Uterus (tissue), 4 donors: ENCODE measurements around the gene C16orf89. TPM values are rescaled to one million over a fixed set of nuclear protein-coding genes. Genes with fewer than 3 reads are reported as not detected.

Source experiments
- DNase-seq, 2 donors: peaks; one replicate each; pipeline ENCODE4 v3.0.0-alpha.2; 2019 to 2020
- H3K27ac ChIP-seq, 2 donors: fragments of 200-600 bp; sonication (generic); 1 replicate in 1 of 2; 2 replicates in 1 of 2; pipeline ENCODE4 v1.5.1; 2016 to 2018
- H3K27me3 ChIP-seq, 2 donors: fragments of 200-600 bp; sonication (generic); one replicate each; pipeline ENCODE4 v1.5.1; 2018 to 2019; ENCODE audit warnings: control low read depth in 1 of 2
- H3K36me3 ChIP-seq, 2 donors: fragments of 200-600 bp; sonication (generic); one replicate each; pipeline ENCODE4 v1.5.1; 2019; ENCODE audit warnings: control low read depth in 1 of 2
- H3K4me1 ChIP-seq, 2 donors: fragments of 200-600 bp; sonication (generic); one replicate each; pipeline ENCODE4 v1.5.1; 2018 to 2019; ENCODE audit warnings: control low read depth in 1 of 2
- H3K4me3 ChIP-seq, 2 donors: fragments of 200-600 bp; sonication (generic); 1 replicate in 1 of 2; 2 replicates in 1 of 2; pipeline ENCODE4 v1.5.1; 2018 to 2019; ENCODE audit warnings: mild to moderate bottlenecking in 1 of 2
- H3K9me3 ChIP-seq, 2 donors: fragments of 200-600 bp; sonication (generic); one replicate each; pipeline ENCODE4 v1.5.1; 2019; ENCODE audit warnings: control low read depth in 1 of 2
- CTCF ChIP-seq, 4 experiments: fragments of 200-600 bp in 2 of 4; fragments of 450-650 bp in 2 of 4; sonication (generic) in 2 of 4; IDR thresholded peaks; one replicate each; pipeline ENCODE4 v1.5.1; 2016 to 2019; ENCODE audit warnings: antibody characterized with exemption in 4 of 4, mild to moderate bottlenecking in 2 of 4, moderate library complexity in 1 of 4
- POLR2A ChIP-seq, 2 donors: fragments of 450-650 bp; IDR thresholded peaks; one replicate each; pipeline ENCODE4 v1.6.1; 2016; ENCODE audit warnings: antibody characterized with exemption in 2 of 2, mild to moderate bottlenecking in 1 of 2, moderate library complexity in 1 of 2
- intact Hi-C: fragments of 100-400 bp; cut with DNase I; formaldehyde crosslinking; loops from one replicate; pipeline ENCODE4 v1.15.1; 2023; ENCODE audit warnings: low total_unique reads
- total RNA-seq, 4 donors: library from RNA; depleted of rRNA in 3 of 4; stranded (reverse); fragments of >200 nt in 3 of 4; gene quantifications; one replicate each; pipeline versions ENCODE4 v1.1.0 to v1.2.4, GENCODE V29; 2014 to 2023
- donor health status: DM: yes; HTN: yes; CAD: no.

The C16orf89 gene
- total RNA-seq, 4 donors from 2014 or later, result 0.76 to 13.1 (median 1.1) TPM; not detected in 1

- Histone ChIP-seq H3K9me3 (no peaks in the 10 kb centered on the region), H3K36me3 (no peaks in the 10 kb centered on the region), H3K27ac (peak overlapping the region; percentile 75 to 79), H3K4me1 (no peaks in the 10 kb centered on the region), H3K4me3 (peak overlapping the region; percentile 56 to 75), H3K27me3 (no peaks in the 10 kb centered on the region)
- no peak for TF ChIP-seq CTCF (IDR thresholded peaks at IDR 0.05)
- no peak for TF ChIP-seq POLR2A (IDR thresholded peaks at IDR 0.05)
- DNase-seq, result no peak
- intact Hi-C loops, result no loop called here
Observed at GRCh38 chr16:5071341-5071680, 5.6 kb upstream of the C16orf89 start.

- Histone ChIP-seq H3K27me3 (no peaks in the 10 kb centered on the region), H3K9me3 (no peaks in the 10 kb centered on the region), H3K4me3 (no peak overlapping the region), H3K4me1 (no peaks in the 10 kb centered on the region), H3K27ac (peak overlapping the region; percentile 75 to 79), H3K36me3 (no peaks in the 10 kb centered on the region)
- TF ChIP-seq POLR2A (IDR thresholded peaks at IDR 0.05) (no peak), CTCF (IDR thresholded peaks at IDR 0.05) (no peak)
- DNase-seq, result no peak
- intact Hi-C loops, result no loop called here
Observed at GRCh38 chr16:5070431-5071186, 4.9 kb upstream of the C16orf89 start.

- no peaks in the 10 kb centered on the region for H3K9me3 ChIP-seq
- no peaks in the 10 kb centered on the region for H3K36me3 ChIP-seq
- H3K27ac ChIP-seq, result no peak overlapping the region
- no peaks in the 10 kb centered on the region for H3K27me3 ChIP-seq
- intact Hi-C loops, result no loop called here
- DNase-seq, result no peak
- no peak overlapping the region for H3K4me3 ChIP-seq
- no peak for TF ChIP-seq POLR2A (IDR thresholded peaks at IDR 0.05)
- no peak for TF ChIP-seq CTCF (IDR thresholded peaks at IDR 0.05)
- no peaks in the 10 kb centered on the region for H3K4me1 ChIP-seq
Observed at GRCh38 chr16:5069854-5070253, 4.1 kb upstream of the C16orf89 start.

- Histone ChIP-seq H3K27ac (no peak overlapping the region), H3K27me3 (no peaks in the 10 kb centered on the region), H3K36me3 (no peaks in the 10 kb centered on the region), H3K4me3 (no peak overlapping the region), H3K4me1 (no peaks in the 10 kb centered on the region), H3K9me3 (no peaks in the 10 kb centered on the region)
- DNase-seq, result no peak
- TF ChIP-seq POLR2A (IDR thresholded peaks at IDR 0.05) (no peak), CTCF (IDR thresholded peaks at IDR 0.05) (no peak)
- intact Hi-C loops, result no loop called here
Observed at GRCh38 chr16:5069048-5069447, 3.3 kb upstream of the C16orf89 start.

GRCh38 chr16:5066511-5066910, 755 bp upstream of the C16orf89 start:
- TF ChIP-seq POLR2A (IDR thresholded peaks at IDR 0.05) (no peak), CTCF (IDR thresholded peaks at IDR 0.05) (no peak)
- Histone ChIP-seq H3K9me3 (no peaks in the 10 kb centered on the region), H3K4me1 (no peaks in the 10 kb centered on the region), H3K4me3 (no peak overlapping the region), H3K36me3 (no peaks in the 10 kb centered on the region), H3K27me3 (no peaks in the 10 kb centered on the region), H3K27ac (no peak overlapping the region)
- no peak for DNase-seq
- intact Hi-C loops, result no loop called here
